ENCODE results near the gene CLDN14.

DNA sequence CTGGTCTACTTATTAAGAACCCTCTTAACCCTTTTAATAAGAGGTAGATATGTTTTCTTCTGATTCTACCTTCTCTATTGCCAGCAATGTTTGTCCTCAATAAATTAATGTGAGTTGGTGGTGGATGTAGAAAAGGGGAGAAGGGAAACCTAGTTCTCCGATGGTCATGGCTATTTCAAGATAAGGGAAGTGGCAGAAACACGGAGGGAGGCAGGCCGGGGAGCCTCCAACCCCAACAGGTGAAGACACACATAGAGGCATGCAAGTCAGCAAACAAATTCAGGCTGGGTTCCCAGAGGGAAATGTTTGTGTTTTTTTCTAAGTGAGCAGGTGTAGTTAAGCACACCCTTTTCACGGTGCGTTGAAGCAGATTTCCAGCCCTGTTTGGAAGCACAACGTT, 31.0 kb upstream of the CLDN14 start:
- TF ChIP-seq, protein P1, sequence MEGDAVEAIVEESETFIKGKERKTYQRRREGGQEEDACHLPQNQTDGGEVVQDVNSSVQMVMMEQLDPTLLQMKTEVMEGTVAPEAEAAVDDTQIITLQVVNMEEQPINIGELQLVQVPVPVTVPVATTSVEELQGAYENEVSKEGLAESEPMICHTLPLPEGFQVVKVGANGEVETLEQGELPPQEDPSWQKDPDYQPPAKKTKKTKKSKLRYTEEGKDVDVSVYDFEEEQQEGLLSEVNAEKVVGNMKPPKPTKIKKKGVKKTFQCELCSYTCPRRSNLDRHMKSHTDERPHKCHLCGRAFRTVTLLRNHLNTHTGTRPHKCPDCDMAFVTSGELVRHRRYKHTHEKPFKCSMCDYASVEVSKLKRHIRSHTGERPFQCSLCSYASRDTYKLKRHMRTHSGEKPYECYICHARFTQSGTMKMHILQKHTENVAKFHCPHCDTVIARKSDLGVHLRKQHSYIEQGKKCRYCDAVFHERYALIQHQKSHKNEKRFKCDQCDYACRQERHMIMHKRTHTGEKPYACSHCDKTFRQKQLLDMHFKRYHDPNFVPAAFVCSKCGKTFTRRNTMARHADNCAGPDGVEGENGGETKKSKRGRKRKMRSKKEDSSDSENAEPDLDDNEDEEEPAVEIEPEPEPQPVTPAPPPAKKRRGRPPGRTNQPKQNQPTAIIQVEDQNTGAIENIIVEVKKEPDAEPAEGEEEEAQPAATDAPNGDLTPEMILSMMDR (IDR thresholded peaks at IDR 0.05): no peak
- TF ChIP-seq POLR2A (IDR thresholded peaks at IDR 0.05) (no peak), EP300 (IDR thresholded peaks at IDR 0.05) (no peak)
